Nephron progenitor cell (in vitro differentiated cells): ENCODE results near the gene ENO3.

Experiments
- DNase-seq: peaks from one replicate; pipeline ENCODE4 v3.0.0; 2021
- H3K27ac Mint-ChIP-seq: 2 replicates; pipeline ENCODE4 v1.8.0; 2021; ENCODE audit warnings: mild to moderate bottlenecking, moderate library complexity, mixed read lengths
- H3K27me3 Mint-ChIP-seq: 2 replicates; pipeline ENCODE4 v1.8.0; 2021; ENCODE audit warnings: mild to moderate bottlenecking, low read depth, mixed read lengths; ENCODE audit not compliant: poor library complexity
- H3K36me3 Mint-ChIP-seq: 2 replicates; pipeline ENCODE4 v1.8.0; 2021; ENCODE audit warnings: low read depth, mixed read lengths
- H3K4me1 Mint-ChIP-seq: 2 replicates; pipeline ENCODE4 v1.8.0; 2021; ENCODE audit warnings: mixed read lengths
- H3K4me3 Mint-ChIP-seq: 2 replicates; pipeline ENCODE4 v1.8.0; 2021; ENCODE audit warnings: mild to moderate bottlenecking, moderate library complexity, mixed read lengths
- H3K9me3 Mint-ChIP-seq: 2 replicates; pipeline ENCODE4 v1.8.0; 2021; ENCODE audit warnings: mild to moderate bottlenecking, moderate library complexity, mixed read lengths
- TF ChIP-seq, protein P1 (sequence below): fragments of 200-600 bp; sonication (generic); IDR thresholded peaks from 2 replicates; pipeline ENCODE4 v1.5.0; 2021; ENCODE audit warnings: antibody characterized with exemption

The ENO3 gene

GRCh38 chr17:4970273-4970672 is 19.4 kb downstream of the ENO3 start:
- H3K4me1 Mint-ChIP-seq, result peaks cover 27% of the 10 kb centered on the region
- peaks cover 11% of the 10 kb centered on the region for H3K9me3 Mint-ChIP-seq
- no peak overlapping the region for H3K27ac Mint-ChIP-seq
- H3K4me3 Mint-ChIP-seq, result peak overlapping the region; percentile 60
- no peak for DNase-seq
- peaks cover 38% of the 10 kb centered on the region for H3K36me3 Mint-ChIP-seq
- H3K27me3 Mint-ChIP-seq, result peaks cover 8% of the 10 kb centered on the region
- TF ChIP-seq, protein P1, sequence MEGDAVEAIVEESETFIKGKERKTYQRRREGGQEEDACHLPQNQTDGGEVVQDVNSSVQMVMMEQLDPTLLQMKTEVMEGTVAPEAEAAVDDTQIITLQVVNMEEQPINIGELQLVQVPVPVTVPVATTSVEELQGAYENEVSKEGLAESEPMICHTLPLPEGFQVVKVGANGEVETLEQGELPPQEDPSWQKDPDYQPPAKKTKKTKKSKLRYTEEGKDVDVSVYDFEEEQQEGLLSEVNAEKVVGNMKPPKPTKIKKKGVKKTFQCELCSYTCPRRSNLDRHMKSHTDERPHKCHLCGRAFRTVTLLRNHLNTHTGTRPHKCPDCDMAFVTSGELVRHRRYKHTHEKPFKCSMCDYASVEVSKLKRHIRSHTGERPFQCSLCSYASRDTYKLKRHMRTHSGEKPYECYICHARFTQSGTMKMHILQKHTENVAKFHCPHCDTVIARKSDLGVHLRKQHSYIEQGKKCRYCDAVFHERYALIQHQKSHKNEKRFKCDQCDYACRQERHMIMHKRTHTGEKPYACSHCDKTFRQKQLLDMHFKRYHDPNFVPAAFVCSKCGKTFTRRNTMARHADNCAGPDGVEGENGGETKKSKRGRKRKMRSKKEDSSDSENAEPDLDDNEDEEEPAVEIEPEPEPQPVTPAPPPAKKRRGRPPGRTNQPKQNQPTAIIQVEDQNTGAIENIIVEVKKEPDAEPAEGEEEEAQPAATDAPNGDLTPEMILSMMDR, result no peak

GRCh38 chr17:4971826-4972225 is 20.9 kb downstream of the ENO3 start:
- Mint-ChIP-seq H3K4me1 (peaks cover 15% of the 10 kb centered on the region), H3K4me3 (no peak overlapping the region), H3K36me3 (peaks cover 31% of the 10 kb centered on the region)

GRCh38 chr17:4972322-4972721 is 21.4 kb downstream of the ENO3 start:
- peak overlapping the region; percentile 16 for H3K4me3 Mint-ChIP-seq
- peaks cover 15% of the 10 kb centered on the region for H3K4me1 Mint-ChIP-seq
- H3K9me3 Mint-ChIP-seq, result no peaks in the 10 kb centered on the region
- H3K27ac Mint-ChIP-seq, result peak overlapping the region; percentile 57
- H3K36me3 Mint-ChIP-seq, result peaks cover 31% of the 10 kb centered on the region
- H3K27me3 Mint-ChIP-seq, result peaks cover 10% of the 10 kb centered on the region
- TF ChIP-seq, protein P1, result no peak
- no peak for DNase-seq

More at GRCh38 chr17:4971826-4972225, 20.9 kb downstream of the ENO3 start:
- Mint-ChIP-seq H3K27ac (no peak overlapping the region), H3K27me3 (peaks cover 10% of the 10 kb centered on the region), H3K9me3 (no peaks in the 10 kb centered on the region)
- TF ChIP-seq, protein P1, result no peak
- DNase-seq, result no peak

DNA sequence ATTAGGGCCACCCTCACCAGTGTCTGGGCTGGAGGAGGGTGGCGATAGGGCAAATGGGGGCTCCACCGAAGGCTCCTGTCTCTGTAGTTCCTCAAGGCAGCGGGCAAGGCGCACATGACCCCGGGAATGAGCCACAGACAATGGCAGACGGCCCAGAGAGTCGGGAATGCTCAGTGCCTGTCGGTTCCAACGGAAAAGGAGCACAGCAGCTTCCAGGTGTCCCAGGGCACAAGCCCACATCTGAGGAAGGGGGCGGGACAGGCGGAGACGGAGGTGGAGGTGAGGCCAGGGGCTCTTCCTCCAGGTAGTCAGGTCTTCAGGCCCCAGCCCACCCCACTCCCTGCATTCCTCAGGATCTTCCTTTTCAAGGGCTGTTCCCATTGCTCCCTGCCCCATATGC is 21.8 kb downstream of the ENO3 start:
- H3K4me1 Mint-ChIP-seq, result peaks cover 15% of the 10 kb centered on the region
- H3K9me3 Mint-ChIP-seq, result no peaks in the 10 kb centered on the region
- H3K27me3 Mint-ChIP-seq, result peaks cover 10% of the 10 kb centered on the region
- no peak for DNase-seq
- peaks cover 34% of the 10 kb centered on the region for H3K36me3 Mint-ChIP-seq
- peak overlapping the region; percentile 16 for H3K4me3 Mint-ChIP-seq
- TF ChIP-seq, protein P1, result no peak
- peak overlapping the region; percentile 57 for H3K27ac Mint-ChIP-seq

DNA sequence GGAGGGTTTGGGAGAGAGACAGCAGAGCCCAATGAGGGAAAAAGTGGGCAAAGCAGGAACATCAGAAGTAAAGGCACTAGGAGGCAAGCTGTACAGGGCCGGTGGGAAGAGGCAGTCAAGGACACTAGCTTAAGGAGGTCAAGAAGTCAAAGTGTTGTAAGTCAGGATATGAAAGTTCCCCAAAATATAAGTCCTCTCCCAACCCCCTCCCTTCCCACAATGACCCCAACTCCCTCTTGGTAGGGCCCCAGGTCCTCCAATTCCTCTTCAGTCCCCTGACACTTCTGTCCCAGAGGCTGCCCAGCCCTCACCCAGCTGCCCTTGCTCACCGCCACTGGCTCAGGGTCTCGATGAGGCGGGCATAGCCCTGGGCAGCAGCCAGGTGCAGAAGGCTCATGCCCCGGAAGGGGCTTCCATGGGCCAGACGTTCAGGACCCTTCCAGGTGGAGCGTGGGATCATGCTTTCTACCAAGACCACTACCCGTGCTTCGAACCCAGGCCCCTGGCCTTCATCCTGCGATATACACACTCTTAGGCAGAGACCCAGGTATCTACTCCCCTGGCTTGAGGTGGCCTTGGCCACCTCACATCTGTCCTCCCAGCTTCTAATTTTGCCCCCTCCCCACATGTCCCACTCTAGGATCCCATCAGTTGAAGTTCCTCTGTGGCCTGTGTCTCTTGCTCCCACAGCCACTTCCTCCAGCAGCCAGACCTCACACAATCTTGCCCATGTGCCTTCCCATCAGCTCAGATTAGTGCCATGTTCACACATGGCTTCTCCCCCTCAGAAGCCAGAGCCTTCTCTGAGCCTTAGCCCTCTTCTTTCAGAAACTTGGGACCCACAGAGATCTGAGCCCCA is 22.6 kb downstream of the ENO3 start:
- Mint-ChIP-seq H3K36me3 (peaks cover 37% of the 10 kb centered on the region), H3K27ac (peak overlapping the region; percentile 53), H3K27me3 (peaks cover 10% of the 10 kb centered on the region), H3K4me3 (no peak overlapping the region), H3K9me3 (no peaks in the 10 kb centered on the region), H3K4me1 (peaks cover 15% of the 10 kb centered on the region)
- DNase-seq, result no peak
- TF ChIP-seq, protein P1, result no peak
